COLO668 (cell line): ENCODE measurements around the gene FUT2.

ENCODE experiments used
- DNase-seq: peaks from one replicate; lab custom pipeline; 2025; ENCODE audit not compliant: unreplicated experiment; lab: John Stamatoyannopoulos, UW

The FUT2 gene

GRCh38 chr19:48724796-48725753 is 29.3 kb downstream of the FUT2 start:
- no peak for DNase-seq

GRCh38 chr19:48726556-48726955 is 30.8 kb downstream of the FUT2 start:
- DNase-seq = no peak

- DNase-seq = peak; percentile 53
Observed at GRCh38 chr19:48728911-48729664, 33.3 kb downstream of the FUT2 start.

GRCh38 chr19:48731452-48731851 is 35.7 kb downstream of the FUT2 start:
- DNase-seq = no peak

- DNase-seq = no peak
Observed at GRCh38 chr19:48734625-48735024, 38.9 kb downstream of the FUT2 start.

GRCh38 chr19:48735031-48735615 is 39.4 kb downstream of the FUT2 start:
- no peak for DNase-seq

- DNase-seq = peak; percentile 11
Observed at GRCh38 chr19:48737360-48737998, 41.7 kb downstream of the FUT2 start.

GRCh38 chr19:48738557-48739403 is 43.0 kb downstream of the FUT2 start:
- peak; percentile 97 for DNase-seq

GRCh38 chr19:48739404-48740163 is 43.8 kb downstream of the FUT2 start:
- DNase-seq = peak; percentile 67

GRCh38 chr19:48740164-48740972 is 44.6 kb downstream of the FUT2 start, which contains the start of gene RASIP1:
RASIP1 (minus strand) TSS chr19:48740610; CDS start chr19:48740282, 328 bp downstream.
- no peak for DNase-seq

- peak; percentile 30 for DNase-seq
Observed at GRCh38 chr19:48741129-48741999, 45.6 kb downstream of the FUT2 start.

- DNase-seq = no peak
Observed at GRCh38 chr19:48742096-48742495, 46.3 kb downstream of the FUT2 start.

GRCh38 chr19:48745208-48745995 is 49.6 kb downstream of the FUT2 start:
- DNase-seq = peak; percentile 44

- no peak for DNase-seq
Observed at GRCh38 chr19:48746110-48746509, 50.3 kb downstream of the FUT2 start.

GRCh38 chr19:48746738-48747575 is 51.2 kb downstream of the FUT2 start, which contains the start of gene IZUMO1:
IZUMO1 (minus strand) TSS chr19:48746909; CDS start chr19:48745859, 1,050 bp downstream.
- no peak for DNase-seq
